Measurements from ENCODE around the gene GALE. TPM values are rescaled to one million over a fixed set of nuclear protein-coding genes. Genes with fewer than 3 reads are reported as not detected.

GALE gene
- total and polyA plus RNA-seq, 10 donors = 19.0 to 47.1 (median 34.5) TPM

DNA sequence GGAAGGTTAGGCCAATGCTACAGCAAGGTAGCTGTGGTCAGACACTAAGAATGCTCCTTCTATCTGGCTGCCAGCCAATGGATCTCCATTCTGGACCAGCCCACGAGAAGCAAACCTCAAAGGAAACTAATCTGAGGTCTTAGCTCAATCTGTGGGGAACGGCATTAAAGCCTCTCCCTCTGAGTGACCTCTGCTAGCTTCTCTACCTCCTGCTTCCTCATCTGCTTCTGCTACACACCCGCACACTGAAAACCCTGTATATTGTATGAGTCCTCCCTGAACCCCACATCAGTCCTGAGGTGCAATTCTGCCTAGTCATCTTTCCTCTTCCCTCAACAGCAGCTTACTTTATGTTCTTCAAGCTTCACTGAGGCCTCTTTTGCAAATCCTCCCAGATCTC is 6.9 kb upstream of the GALE start:
- no peak for TF ChIP-seq POLR2A (IDR thresholded peaks at IDR 0.05)
- TF ChIP-seq POLR2AphosphoS5 (IDR thresholded peaks at IDR 0.05) = no peak
- TF ChIP-seq, protein P1, sequence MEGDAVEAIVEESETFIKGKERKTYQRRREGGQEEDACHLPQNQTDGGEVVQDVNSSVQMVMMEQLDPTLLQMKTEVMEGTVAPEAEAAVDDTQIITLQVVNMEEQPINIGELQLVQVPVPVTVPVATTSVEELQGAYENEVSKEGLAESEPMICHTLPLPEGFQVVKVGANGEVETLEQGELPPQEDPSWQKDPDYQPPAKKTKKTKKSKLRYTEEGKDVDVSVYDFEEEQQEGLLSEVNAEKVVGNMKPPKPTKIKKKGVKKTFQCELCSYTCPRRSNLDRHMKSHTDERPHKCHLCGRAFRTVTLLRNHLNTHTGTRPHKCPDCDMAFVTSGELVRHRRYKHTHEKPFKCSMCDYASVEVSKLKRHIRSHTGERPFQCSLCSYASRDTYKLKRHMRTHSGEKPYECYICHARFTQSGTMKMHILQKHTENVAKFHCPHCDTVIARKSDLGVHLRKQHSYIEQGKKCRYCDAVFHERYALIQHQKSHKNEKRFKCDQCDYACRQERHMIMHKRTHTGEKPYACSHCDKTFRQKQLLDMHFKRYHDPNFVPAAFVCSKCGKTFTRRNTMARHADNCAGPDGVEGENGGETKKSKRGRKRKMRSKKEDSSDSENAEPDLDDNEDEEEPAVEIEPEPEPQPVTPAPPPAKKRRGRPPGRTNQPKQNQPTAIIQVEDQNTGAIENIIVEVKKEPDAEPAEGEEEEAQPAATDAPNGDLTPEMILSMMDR (IDR thresholded peaks at IDR 0.05 in 8 of 11, conservative IDR thresholded peaks at IDR 0.05 in 3 of 11) = no peak
- peaks cover 0 to 48% (median 26%) of the 10 kb centered on the region in 6 donors for H3K4me1 ChIP-seq
- no peak overlapping the region for H3K4me3 ChIP-seq
- peaks cover 0 to 78% (median 21%) of the 10 kb centered on the region in 6 donors for H3K36me3 ChIP-seq
- H3K27ac ChIP-seq = peak overlapping the region in 3 of 8 donors; percentile 26 to 37 (median 36)
- H3K27me3 ChIP-seq (replicated peaks in 1 of 7) = no peaks in the 10 kb centered on the region
- WGBS, 5 donors = 33 to 54% (median 41%) methylated on average over 3 of the region's 3 CpGs
- no peaks in the 10 kb centered on the region for H3K9me3 ChIP-seq
- no peak for DNase-seq
- intact Hi-C loops (cut with DNase I; ENCODE audit: low total_unique reads) = no loop called here

DNA sequence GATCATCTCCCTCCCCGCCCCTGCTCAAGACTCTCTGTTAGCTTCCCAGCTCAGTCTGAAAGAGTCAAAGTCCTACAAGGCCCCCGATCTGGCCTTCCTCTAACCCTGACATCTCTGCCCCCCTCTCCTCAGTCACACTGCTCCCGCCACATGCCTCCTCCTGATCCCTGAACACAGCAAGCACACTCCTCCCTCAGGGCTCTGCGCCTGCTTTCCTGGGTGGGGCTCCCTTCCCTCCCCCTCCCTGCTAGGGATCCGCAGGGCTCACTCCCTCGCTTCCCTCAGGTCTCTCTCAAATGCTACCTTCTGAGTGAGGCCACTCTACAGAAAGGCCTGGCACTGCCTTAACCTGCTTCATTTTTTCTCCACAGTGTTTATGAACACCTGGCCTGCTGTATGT is 5.7 kb upstream of the GALE start:
- Histone ChIP-seq H3K4me3 (no peak overlapping the region), H3K4me1 (peaks cover 4 to 57% (median 32%) of the 10 kb centered on the region in 6 donors), H3K9me3 (no peaks in the 10 kb centered on the region), H3K36me3 (peaks cover 0 to 67% (median 16%) of the 10 kb centered on the region in 6 donors), H3K27me3 (replicated peaks in 1 of 7) (no peaks in the 10 kb centered on the region), H3K27ac (no peak overlapping the region)
- TF ChIP-seq, protein P1 (IDR thresholded peaks at IDR 0.05 in 8 of 11, conservative IDR thresholded peaks at IDR 0.05 in 3 of 11) = no peak
- TF ChIP-seq POLR2A (IDR thresholded peaks at IDR 0.05) = no peak
- no peak for TF ChIP-seq POLR2AphosphoS5 (IDR thresholded peaks at IDR 0.05)
- WGBS, 5 donors = 73 to 84% (median 83%) methylated on average over 6 of the region's 6 CpGs
- DNase-seq = peak; percentile 57
- intact Hi-C loops (cut with DNase I; ENCODE audit: low total_unique reads) = no loop called here

DNA sequence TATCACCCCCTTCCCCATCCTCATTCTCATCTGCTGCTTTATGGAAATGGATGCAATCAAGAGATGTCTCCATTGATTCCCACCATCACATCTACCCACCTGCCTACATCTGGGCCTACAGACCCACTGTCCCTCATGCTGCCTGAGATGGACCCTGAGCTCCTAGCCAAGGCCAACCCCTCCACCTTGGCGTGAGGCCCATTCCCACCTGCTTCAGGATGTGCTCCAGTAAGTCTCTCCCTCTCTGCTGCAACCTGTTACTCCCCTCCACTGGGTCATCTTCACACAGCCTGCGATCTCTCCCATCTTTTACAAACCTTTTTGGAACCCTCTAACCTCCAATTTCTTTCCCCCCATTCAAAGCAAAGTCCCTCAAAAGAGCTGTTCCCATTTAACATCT is 4.5 kb upstream of the GALE start:
- Histone ChIP-seq H3K4me3 (no peak overlapping the region), H3K27me3 (replicated peaks in 1 of 7) (no peaks in the 10 kb centered on the region), H3K27ac (no peak overlapping the region), H3K4me1 (peaks cover 5 to 52% (median 26%) of the 10 kb centered on the region in 6 donors), H3K9me3 (no peaks in the 10 kb centered on the region), H3K36me3 (peaks cover 0 to 60% (median 16%) of the 10 kb centered on the region in 6 donors)
- DNase-seq = peak; percentile 46
- 94 to 100% (median 97%) methylated on average over 2 of the region's 2 CpGs for WGBS, 5 donors
- TF ChIP-seq, protein P1 (IDR thresholded peaks at IDR 0.05 in 8 of 11, conservative IDR thresholded peaks at IDR 0.05 in 3 of 11) = no peak
- no peak for TF ChIP-seq POLR2A (IDR thresholded peaks at IDR 0.05)
- TF ChIP-seq POLR2AphosphoS5 (IDR thresholded peaks at IDR 0.05) = no peak
- intact Hi-C loops (cut with DNase I; ENCODE audit: low total_unique reads) = no loop called here

DNA sequence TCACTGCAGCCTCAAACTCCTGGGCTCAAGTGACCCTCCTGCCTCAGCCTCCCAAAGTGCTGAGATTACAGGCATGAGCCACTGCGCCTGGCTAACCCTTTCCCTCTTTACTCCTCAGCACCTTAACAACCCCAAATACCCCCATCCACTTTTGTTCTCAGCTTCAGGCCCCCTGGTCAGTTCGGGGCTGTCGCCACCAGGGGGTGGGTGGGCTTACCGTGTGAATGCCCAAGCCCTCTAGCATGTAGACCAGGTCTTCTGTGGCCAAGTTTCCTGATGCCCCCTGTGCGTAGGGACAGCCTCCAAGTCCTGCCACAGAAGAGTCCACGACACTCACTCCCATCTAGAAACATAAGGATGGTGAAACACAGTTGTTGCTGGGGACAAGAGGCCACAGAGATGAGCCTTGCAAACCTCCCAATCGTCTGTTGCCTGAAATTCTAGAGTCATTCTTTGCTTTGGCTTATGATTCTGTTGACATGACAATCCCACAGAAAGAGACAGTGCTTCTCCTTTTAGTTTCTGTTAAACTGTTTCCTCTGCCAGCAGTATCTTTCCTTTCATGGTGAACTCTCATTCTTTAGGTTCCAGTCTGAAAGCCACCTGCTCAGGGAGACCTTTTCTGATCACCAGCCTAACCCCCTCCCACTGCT is 3.8 kb upstream of the GALE start:
- 71 to 84% (median 79%) methylated on average over 7 of the region's 7 CpGs for WGBS, 5 donors
- intact Hi-C loops (cut with DNase I; ENCODE audit: low total_unique reads) = no loop called here
- H3K27me3 ChIP-seq (replicated peaks in 1 of 7) = no peaks in the 10 kb centered on the region
- no peak overlapping the region for H3K4me3 ChIP-seq
- TF ChIP-seq POLR2AphosphoS5 (IDR thresholded peaks at IDR 0.05) = no peak
- no peak for TF ChIP-seq POLR2A (IDR thresholded peaks at IDR 0.05)
- TF ChIP-seq, protein P1 (IDR thresholded peaks at IDR 0.05 in 8 of 11, conservative IDR thresholded peaks at IDR 0.05 in 3 of 11) = no peak
- peak overlapping the region in 4 of 8 donors; percentile 18 to 59 (median 32) for H3K27ac ChIP-seq
- H3K9me3 ChIP-seq = no peaks in the 10 kb centered on the region
- peak; percentile 70 for DNase-seq
- H3K4me1 ChIP-seq = peaks cover 5 to 52% (median 26%) of the 10 kb centered on the region in 6 donors
- peaks cover 0 to 60% (median 16%) of the 10 kb centered on the region in 6 donors for H3K36me3 ChIP-seq
